GM19395 (cell line): ENCODE measurements around the gene DNAJC15.

ENCODE experiments used
- ATAC-seq: cut with Tn5 transposase; IDR thresholded peaks from one replicate; pipeline ENCODE4 v1.9.1; 2021; ENCODE audit warnings: mild to moderate bottlenecking, moderate library complexity; ENCODE audit not compliant: unreplicated experiment

Gene DNAJC15

DNA sequence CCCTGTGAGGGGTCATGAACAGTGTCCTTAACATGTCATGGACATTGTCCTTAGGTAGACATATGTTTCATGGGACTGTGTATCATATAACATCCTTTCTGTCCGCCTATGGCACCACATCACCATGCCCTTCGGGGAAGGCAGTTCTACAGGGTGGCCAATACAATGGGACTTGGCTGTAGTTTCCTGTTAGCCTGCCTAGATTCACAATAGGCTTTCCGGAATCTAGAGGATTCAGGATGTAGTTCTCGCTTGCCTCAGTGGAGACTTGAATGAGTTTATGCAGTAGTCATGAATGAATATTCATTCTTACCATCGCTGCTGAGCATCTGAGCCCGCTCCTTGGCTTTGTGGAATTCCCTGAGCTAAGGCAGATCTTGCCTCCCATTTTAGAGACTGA is 100.5 kb downstream of the DNAJC15 start:
- ATAC-seq = no peak

DNA sequence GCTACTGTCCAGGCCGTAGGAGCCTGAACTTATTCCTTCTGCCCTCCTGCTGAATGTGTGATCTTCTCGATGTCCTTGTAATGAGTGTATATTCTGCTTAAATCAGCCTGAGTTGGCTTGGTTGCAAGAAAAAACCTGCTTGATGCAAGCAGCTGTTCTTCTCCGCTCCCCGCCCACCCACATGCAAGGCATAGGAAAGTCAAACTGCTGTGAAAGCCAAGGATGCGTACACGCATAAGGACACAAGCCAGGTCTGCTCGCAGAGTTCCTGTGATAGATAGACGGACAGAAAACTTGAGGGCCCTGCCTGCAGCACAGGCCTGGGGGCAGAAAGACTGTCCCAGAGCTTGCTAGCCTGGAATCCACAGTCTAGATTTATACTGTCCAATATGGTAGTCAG is 101.1 kb downstream of the DNAJC15 start:
- no peak for ATAC-seq

- no peak for ATAC-seq
These were observed 103.0 kb downstream of the DNAJC15 start for GRCh38 chr13:43126420-43126819.

DNA sequence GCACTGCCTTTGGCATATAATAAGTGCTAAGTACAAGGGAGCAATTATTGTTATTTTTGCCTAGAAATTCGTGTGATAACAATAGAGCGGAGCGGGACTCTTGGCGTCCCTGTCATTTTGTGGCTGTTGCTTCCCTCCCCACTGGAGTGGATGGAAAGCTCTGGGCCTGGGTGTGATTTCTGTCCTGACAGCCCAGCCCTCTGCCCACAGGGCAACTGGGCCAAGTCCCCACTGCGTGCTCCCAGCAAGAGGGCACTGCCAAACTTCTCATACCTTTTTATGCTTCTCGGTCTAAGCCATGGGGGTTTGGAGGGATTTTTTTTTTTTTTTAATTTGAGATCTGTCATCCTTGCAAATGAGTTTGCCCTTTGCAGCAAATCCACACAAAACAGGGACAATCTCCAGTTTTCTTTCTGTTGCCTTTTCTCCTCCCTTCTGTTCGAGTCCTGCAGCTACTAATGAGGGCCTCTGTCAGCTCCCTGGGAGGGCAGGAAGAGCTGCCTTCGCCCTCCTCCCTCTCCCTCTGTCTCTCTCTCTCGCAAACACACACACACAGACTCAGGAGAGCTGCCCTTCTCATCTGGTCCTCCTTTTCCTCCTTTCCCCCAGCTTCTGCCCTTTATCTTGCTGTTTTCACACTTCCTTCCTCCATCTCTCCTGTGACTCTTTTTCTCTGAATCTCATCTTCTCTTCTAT is 103.9 kb downstream of the DNAJC15 start:
- peak; percentile 38 for ATAC-seq

- peak; percentile 60 for ATAC-seq
These were observed 104.4 kb downstream of the DNAJC15 start for GRCh38 chr13:43127827-43128226.

DNA sequence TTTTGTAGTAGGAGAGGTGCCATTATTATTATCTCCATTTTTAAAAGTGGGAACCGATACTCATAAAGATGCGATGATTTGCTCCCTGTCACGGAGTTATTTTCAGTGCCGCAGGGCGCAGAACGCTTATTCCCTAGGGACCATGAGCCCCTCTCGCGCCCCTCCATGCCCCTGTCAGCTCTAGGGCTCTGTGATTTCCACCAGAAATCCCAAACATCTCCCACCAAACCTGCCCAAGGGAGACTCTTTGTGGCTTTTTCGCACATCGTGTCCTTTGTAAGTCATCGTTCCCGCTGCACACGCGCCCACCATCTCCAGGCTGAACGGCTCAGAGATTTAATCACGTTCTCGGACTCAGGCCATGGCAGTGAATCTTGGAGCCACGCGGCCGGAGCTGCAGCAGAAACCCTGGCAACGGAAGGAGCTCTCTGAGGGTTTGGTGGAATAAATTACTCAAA is 105.1 kb downstream of the DNAJC15 start:
- ATAC-seq = no peak

DNA sequence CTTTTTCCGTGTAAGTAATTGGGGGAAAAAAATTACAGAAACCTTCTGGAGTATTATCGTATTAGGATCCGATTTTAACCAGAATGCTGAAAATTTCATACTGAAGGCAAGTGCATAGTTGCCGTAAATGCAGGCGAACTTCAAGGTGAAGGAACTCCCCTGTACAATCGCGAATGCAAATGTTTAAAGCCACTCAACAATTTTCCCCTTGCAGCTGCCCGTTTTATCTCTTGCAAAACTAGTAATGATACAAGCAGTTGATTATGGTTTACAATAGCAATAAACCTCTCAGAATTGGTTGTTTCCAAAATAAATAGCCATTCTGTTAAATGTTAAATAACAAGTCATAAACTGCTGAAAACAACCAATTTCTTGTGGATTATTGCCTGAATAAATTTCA is 105.7 kb downstream of the DNAJC15 start:
- ATAC-seq = no peak

DNA sequence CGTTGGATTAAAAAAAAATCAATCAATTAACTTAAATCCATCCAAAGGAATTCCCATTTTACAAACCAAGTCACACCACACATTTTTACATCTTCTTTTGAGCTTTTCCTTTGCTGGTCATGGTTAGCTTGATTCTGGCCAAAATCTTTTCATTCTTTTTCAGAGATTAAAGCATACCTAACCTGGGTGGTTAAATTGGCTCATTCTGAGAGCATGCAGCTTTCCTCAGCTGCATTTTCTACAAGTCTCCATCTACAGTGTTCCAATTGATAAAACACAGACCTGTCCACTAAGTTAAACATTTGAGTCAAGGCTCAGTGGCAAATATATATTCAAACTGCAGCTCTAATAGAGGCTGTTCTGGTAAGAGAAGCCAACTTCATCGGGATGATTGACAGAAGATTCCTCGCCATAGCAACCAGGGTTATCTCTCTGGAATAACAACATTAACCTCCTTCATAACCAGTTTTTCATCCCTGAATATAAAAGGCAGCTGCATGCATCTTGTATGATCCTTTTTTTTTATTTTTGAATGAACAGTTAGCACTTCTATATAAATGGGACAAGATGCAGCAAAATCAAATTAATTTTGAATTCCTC is 106.2 kb downstream of the DNAJC15 start:
- no peak for ATAC-seq

DNA sequence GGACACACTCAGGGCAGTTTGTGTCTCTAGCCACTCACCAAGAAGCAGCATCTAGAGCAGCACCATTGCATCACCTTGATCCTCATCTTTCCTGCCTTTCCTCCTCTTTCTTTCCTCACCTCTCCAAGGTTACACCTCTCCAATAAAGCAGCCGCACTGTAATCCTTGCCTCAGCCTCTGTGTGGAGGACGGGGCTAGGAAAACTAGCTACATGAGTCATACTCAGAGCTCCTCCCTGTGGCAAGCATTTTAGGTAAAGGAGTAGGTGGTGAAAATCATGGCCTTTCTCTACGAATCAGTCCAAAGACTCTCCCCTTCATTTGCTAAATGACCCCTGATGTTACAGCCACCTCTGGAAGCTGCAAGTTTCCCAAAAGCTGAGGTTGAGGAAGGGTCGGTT is 108.9 kb downstream of the DNAJC15 start:
- no peak for ATAC-seq

DNA sequence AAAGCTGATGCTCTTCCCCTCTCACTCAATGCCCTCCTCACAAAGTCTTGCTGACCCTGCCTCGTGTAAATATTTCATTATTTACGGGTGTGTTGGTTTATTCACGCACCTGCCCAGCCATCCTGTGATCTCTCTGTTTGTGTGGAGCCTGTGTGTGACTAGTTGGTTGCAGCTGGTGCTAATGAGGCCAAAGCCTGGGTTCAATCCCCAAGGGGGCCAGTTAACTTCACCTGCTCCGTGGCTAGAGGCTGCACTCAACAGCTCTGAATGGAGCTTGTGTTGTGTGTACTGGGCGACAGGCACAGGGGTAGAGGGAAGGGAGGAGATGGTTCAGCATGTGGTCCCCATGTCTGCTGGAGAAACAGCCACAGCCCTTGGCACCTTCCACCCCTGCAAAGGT is 109.5 kb downstream of the DNAJC15 start:
- no peak for ATAC-seq

DNA sequence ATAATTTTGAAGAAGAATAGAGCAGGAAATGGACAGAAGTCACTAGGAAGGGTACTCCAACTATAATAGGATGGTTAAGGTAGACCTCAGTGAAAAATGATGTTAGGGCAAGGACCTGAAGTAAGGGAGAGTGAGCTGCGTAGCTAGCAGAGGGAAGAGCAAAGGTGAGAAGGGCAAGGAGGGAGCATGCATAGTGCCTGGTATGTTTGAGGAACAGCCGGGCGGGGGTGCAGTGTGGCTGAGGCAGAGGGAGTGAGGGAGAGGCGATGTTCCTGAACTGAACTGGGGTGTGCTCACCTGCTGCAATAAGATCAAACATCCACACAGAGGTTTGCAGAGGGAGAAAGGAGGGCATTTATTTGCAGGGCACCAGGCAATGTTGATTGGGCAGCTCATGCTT is 110.4 kb downstream of the DNAJC15 start:
- no peak for ATAC-seq

GRCh38 chr13:43134868-43135267 is 111.5 kb downstream of the DNAJC15 start:
- ATAC-seq = no peak

DNA sequence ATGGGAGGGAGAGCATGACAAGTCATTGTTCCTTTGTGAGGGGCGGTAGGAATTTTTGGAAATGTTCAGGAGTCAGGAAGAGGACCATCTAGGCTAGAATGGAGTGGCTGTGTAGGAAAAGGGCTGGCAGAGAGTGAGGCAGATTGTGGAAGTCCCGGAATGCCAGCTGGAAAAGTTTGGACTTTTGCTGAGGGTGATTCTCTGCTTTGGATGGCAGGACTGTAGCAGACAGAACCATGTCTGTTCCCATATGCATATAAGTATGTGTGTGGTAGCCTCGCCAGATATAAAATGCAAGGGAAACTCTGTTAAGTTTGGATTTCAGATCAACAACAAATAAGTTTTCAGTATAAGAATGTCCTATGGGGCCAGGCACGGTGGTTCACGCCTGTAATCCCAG is 112.1 kb downstream of the DNAJC15 start:
- no peak for ATAC-seq

GRCh38 chr13:43136920-43137575 is 113.7 kb downstream of the DNAJC15 start:
- ATAC-seq = no peak

GRCh38 chr13:43139211-43139610 is 115.8 kb downstream of the DNAJC15 start:
- no peak for ATAC-seq

DNA sequence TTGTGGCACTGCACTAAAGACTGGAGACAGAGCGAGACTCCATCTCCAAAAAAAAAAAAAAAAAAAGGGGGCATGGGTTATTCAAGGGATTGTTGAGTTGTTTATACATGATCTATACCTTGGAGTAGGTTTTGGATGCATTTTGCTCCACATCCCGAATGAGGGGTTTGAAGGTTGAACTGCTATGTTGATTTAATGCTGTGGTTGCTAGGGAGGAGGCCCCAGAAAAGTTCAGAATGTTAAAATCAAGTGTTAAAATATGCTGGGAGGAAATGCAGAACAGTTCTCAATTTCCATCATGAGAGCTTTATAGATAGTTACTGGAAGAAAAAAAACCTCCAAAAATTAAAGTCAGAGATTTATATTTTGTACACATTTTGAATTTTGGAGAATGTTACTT is 116.5 kb downstream of the DNAJC15 start:
- ATAC-seq = no peak

- no peak for ATAC-seq
These were observed 117.6 kb downstream of the DNAJC15 start for GRCh38 chr13:43140985-43141384.

DNA sequence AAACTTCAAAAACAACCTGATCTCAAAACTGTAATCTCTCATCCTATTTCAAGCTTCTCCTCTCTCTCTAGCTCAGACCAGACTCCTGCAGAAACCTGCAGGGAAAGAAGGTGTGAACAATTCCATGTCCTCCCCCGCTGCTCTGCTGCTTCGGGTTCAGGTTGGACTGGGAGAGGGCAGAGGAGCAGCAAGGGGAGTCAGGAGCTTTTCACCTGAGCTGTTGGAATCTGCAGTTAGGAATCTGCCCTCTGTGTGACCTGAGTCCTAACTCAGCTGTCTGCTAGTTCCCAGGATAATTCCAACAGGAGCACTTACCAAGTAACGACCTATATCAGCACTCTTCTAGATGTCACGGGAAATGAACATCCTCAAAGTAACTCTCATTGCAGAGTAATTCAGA is 118.3 kb downstream of the DNAJC15 start:
- ATAC-seq = no peak

DNA sequence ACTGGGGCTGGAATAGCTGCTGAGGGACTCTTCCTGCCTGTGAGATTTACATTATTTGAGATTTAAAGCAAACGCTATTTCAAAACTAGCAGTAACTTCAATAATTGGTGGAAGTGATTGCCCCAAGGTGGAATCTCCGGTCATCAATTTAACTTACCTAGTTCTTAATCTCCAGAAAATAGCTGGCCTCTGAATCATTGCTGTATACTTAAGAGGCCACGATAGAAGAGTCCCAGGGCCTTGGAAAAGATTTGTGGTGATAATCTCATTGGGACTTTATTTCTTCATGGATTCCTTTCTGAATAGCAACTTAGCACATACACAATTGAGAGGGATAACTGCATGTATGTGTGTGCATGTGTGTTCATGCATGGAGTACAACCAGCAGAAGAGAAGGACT is 120.2 kb downstream of the DNAJC15 start:
- no peak for ATAC-seq

- ATAC-seq = no peak
These were observed 122.3 kb downstream of the DNAJC15 start for GRCh38 chr13:43145534-43146196.

DNA sequence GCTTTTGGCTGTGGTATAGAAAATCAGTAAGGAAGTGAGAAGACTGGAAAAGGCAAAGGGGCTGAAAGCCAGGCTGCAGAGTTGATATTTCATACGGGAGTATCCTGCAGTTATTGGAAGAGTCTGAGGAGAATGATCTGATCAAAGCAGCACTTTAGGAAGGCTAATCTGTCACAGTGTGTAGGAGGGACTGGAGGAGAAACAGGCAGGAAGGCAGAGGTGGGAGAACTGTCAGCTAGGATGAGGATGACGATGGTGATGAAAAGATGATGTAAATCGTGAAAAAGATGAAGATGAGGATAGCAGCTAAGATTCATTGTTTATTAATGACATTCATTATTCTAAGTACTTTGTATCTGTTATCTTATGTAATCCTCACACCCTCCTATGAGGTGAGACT is 123.0 kb downstream of the DNAJC15 start:
- no peak for ATAC-seq
